HG03025 (cell line): ENCODE measurements around the gene MAD1L1.

Source experiments
- ATAC-seq: cut with Tn5 transposase; IDR thresholded peaks from one replicate; pipeline ENCODE4 v1.9.1; 2021; ENCODE audit warnings: mild to moderate bottlenecking, moderate library complexity; ENCODE audit not compliant: unreplicated experiment, low FRiP score

The MAD1L1 gene

GRCh38 chr7:1809070-1809469 lies 423.7 kb downstream of the MAD1L1 start:
- ATAC-seq = no peak

DNA sequence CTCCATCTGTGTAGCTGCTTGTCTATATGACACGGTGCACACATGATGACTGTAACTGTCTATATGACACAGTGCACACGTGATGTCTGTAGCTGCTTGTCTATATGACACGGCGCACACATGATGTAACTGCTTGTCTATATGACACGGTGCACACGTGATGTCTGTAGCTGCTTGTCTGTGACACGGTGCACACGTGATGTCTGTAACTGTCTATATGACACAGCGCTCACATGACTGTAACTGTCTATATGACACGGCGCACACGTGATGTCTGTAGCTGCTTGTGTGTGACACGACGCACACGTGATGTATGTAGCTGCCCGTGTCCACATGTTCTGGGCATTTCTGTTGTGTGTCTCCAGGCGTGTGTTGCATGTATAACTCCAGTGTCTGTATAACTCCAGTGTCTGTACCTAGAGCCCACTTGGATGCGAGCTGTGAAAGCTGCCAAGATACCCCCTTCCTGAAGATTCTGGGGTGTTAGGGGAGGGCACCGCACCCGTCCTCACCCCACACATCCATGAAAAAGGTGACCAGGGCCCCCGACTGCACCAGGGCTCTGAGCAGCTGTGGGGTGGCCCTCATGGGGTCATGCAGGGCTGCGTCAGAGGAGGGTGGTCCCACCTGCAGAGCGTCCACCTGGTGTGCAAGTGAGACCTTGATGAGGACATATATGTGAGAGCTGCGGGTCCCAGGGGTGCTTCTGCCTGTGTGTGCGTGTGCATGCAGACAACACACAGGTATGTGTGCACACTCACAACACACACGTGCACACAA lies 424.7 kb downstream of the MAD1L1 start:
- no peak for ATAC-seq

- ATAC-seq = no peak
Measured at GRCh38 chr7:1806354-1806753, 426.4 kb downstream of the MAD1L1 start.

DNA sequence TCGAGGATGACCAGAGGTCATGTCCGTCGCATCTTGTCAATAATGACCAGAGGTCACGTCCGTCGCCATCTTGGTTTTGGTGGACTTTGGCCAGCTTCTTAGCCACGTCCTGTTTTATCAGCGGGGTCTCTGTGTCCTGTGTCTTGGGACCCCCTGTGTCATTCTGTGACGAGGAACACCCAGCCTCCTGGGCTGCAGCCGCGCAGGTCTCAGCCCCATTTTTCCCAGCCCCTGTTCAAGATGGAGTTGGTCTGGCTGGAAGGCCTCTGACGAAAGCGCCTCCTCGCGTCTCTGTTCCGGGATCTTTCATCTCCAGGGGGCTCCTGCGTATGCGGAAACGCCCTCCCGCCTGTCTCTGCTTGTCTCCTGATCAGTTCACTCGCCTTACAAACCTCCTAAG lies 428.4 kb downstream of the MAD1L1 start:
- ATAC-seq = no peak

- no peak for ATAC-seq
Measured at GRCh38 chr7:1802899-1803298, 429.8 kb downstream of the MAD1L1 start.

GRCh38 chr7:1800902-1801301 lies 431.8 kb downstream of the MAD1L1 start:
- ATAC-seq = no peak

DNA sequence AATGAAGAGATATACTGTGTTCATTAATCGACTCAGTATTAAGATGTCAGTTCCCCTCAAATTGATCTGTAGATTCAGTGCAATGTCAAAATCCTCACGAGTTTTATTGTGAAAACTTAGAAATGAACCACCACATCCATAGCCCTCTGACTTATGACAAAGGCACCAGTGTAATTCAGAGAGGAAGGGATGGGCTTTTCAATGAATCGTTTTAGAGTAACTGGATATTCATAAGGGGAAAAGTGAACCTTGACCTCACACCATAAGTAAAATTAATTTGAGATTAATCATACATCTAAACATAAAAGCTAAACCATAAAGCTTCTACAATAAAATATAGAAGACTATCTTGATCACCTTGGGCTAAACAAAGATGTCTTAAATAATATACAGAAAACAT lies 434.6 kb downstream of the MAD1L1 start:
- no peak for ATAC-seq

- ATAC-seq = no peak
Measured at GRCh38 chr7:1794888-1795542, 437.7 kb downstream of the MAD1L1 start.

GRCh38 chr7:1787681-1788235 lies 445.0 kb downstream of the MAD1L1 start:
- ATAC-seq = no peak

GRCh38 chr7:1787241-1787640 lies 445.5 kb downstream of the MAD1L1 start:
- ATAC-seq = no peak

DNA sequence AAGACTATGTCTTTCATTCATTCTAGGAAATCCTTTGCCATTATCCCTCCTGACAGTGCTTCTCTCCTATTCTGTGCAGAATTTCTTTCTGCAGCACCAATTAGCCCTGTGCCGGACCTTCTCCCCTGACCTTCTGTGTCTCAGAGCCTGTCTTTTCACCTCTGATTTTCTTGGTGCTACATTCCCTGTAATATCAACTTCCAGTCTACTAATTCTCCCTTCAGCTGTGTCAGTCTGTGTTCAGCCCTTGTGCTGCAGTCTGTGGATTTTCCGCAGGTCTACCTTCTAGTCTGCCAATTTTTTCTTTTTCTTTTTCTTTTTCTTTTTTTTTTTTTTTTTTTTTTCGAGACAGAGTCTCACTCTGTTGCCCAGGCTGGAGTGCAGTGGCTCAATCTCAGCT lies 446.9 kb downstream of the MAD1L1 start:
- no peak for ATAC-seq

DNA sequence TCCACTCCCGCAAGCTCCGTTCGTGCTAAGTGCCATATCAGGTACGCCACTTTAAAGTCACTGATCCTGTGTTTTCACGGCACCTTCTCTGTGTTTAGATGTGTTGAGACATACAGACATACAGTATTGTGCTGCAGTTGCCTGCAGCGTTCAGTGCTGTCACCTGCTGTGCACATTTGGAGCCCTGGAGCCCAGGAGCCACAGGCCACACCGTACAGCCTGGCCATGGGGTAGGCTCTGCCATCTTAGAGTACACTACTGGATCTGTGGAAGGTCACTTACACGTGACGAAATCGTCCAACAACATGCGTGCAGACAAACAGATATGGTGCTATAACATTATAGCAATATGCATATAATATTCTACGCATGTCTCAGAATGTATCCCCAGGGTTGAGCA lies 451.4 kb downstream of the MAD1L1 start:
- no peak for ATAC-seq

DNA sequence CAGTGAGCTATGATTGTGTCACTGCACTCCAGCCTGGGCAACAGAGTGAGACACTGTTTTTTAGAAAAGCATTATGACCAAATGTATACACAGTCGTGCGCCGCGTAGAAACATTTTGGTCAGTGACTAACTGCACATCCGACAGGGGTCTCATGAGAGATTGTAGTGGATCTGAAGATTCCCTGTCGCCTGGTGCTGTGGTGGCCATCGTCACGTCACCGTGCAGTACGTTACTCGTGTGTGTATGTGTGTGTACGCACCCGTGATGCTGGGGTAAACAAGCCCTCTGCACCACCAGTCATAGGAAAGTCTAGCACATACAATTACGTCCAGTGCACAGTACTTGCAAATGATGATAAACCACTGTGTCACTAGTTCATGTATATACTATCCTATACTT lies 453.3 kb downstream of the MAD1L1 start:
- no peak for ATAC-seq

- no peak for ATAC-seq
Measured at GRCh38 chr7:1777122-1777521, 455.6 kb downstream of the MAD1L1 start.

- no peak for ATAC-seq
Measured at GRCh38 chr7:1775389-1775788, 457.4 kb downstream of the MAD1L1 start.

DNA sequence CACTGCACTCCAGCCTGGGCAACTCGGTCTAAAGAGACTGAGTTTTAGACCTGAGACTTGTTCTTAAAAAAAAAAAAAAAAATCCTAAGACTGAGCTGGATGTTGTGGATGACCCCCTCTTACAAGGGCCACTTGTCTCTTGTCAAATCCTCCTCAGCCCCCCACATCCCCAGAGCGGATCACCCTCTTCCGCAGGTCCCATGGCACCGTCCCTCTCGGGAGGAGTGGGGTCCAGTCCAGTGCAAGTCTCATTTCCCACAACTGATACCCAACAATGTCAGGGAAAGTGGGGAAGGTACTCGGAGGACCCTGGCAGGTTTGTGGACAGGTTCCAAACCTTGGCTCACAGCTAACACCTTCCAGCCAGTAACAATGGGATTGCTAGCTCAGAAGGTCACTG lies 462.4 kb downstream of the MAD1L1 start:
- ATAC-seq = no peak

DNA sequence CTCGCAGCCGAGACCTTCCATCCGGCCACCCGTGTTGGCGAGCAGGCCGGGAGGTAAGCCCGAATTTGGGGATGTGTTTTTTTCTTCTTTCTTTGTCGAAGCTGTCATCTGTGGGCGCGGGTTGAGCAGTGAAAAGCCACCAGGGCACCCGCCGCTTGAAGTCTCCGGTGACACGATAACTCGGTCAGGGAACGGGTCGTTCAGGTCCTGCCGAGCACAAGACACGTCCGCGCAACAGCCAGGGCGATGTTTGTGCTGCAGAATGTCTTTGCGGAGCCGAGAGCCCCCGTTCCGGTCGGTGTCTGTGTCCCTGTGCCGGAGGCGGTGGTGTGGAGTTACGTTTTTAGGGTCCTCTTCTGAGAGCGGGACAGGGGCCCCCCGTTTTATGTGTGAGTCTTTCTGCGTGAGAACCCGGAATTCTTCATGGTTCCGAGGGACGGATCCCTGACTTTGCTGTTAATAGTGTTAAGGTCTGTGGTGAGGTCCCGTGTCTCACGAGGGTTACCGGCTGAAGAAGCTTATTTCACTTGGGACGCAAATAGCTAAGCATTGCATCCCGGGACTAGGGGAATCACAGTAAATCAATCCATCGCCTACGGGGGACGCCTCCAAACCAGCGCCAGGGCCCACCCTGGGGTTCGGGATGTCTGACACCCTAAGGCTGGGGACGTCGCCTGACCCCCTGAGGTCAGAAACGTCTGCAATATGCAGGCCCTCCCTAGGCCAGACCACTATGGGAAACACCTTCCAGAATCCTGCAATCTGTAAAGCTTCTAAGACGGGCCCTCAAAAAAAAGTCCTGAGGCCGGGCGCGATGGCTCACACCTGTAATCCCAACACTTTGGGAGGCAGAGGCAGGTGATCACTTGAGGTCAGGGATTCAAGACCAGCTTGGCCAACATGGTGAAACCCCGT lies 463.2 kb downstream of the MAD1L1 start:
- ATAC-seq = no peak

- no peak for ATAC-seq
Measured at GRCh38 chr7:1768832-1769231, 463.9 kb downstream of the MAD1L1 start.

DNA sequence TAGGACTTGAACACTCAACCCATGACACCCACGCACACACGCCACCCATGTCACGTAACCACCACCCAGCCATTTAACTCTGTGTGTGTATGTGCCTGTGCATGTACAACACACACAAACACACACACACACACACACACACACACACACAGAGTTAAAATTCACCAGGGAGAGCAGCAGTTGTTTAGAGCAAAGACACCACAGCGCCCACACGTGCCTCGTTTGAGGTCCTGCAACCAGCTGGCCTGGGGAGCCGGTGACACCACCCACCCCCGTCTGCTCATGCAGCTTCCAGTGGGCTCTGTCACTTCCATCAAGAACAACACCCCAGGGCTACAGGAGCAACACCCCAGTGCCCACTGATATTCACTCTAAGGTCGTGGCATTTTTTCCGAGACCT lies 465.2 kb downstream of the MAD1L1 start:
- ATAC-seq = no peak
